HG02981 (cell line): Measurements from ENCODE around the gene NUP107.
A peak's percentile ranks its signal among the peaks of the same experiment; 100 is the strongest.
"Not testable (repeated sequence)": the region's sequence is repeated elsewhere in the genome, so short reads cannot be mapped to it uniquely, and the experiment has no call there.

ENCODE experiments used
- ATAC-seq: cut with Tn5 transposase; IDR thresholded peaks from one replicate; pipeline ENCODE4 v1.9.1; 2021; ENCODE audit warnings: mild to moderate bottlenecking, moderate library complexity; ENCODE audit not compliant: unreplicated experiment

The NUP107 gene

DNA sequence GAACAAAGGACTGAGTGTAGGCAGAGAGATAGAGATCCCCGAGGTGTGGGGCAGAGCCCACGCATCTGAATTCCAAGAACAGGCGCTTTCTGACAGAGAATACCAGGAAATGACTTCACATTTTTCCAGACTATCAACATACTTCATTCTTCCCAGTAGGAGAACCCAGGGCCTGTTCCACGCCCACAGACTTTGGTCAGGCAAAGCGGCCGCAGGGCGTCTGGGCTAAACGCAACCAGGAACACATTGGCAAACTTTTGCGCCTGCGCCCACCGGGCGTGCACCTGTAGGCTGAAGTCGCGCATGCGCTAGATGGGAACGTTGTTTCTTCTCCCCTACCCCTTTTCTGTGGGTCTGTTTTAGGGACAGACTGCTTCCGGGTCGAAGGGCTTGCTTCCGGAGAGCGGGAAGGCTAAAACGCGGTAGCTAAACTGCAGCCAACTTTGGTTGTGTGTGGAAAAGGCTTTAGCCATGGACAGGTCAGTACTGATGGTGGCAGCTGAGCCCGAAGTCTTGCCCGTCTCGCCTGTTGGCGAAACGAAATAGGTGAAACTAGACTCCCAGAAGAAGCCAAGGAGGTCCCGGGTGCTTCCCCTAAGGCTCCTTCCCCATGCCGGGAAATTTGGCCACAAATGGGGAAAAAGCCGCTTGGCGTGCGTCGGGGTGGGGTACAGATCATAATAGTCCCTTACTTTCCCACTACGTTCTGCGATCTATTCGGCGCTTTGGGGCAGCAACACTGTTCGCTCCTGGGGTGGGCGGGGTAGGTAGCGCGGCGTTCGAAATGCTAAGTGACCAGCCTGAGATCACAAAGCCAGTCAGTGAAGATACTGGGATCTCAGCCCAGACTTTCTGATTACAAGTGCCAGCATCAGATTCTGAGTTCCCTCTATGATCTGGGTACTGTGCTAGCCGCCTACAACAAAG, at the start of gene NUP107:
TSS of gene NUP107 (plus strand) at position 384 of the 927 bp plus-strand sequence. CDS start at position 472, 88 bp downstream.
- peak; percentile 95 for ATAC-seq

DNA sequence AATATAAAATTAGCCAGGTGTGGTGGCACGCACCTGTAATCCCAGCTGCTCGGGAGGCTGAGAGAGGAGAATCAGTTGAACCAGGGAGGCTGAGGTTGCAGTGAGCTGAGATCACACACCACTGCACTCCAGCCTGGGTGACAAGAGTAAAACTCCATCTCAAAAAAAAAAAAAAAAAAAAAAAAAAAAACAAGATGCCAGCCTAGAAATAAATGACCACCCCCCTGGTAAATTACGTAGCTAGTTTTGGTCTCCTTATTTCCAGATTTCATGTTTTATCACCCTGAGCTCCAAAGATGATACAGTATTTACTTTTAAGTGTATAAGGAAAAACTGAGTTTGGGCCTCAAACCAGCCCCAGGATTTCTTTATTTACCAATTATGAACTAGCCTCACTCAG, 49.3 kb upstream of the NUP107 start:
- not testable (repeated sequence) for ATAC-seq

DNA sequence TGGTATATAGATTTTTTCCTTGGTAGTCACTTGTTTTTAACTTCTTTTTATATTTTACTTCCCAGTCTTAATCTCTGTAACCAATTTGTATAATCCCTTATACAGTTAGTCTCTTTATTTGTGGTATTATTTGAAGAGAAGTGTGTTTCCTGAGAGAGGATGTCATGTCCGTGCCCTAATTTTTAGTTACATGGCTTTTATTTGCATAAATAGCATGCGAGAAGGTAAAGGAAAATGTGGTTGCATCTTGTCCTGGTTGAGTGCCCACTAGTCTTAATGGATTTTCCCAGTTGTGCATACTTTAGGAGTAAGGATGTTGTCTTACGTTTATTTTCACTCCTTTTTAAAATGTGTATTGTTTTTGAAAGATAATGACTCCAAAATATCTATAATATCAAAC, 48.6 kb upstream of the NUP107 start:
- ATAC-seq: no peak

DNA sequence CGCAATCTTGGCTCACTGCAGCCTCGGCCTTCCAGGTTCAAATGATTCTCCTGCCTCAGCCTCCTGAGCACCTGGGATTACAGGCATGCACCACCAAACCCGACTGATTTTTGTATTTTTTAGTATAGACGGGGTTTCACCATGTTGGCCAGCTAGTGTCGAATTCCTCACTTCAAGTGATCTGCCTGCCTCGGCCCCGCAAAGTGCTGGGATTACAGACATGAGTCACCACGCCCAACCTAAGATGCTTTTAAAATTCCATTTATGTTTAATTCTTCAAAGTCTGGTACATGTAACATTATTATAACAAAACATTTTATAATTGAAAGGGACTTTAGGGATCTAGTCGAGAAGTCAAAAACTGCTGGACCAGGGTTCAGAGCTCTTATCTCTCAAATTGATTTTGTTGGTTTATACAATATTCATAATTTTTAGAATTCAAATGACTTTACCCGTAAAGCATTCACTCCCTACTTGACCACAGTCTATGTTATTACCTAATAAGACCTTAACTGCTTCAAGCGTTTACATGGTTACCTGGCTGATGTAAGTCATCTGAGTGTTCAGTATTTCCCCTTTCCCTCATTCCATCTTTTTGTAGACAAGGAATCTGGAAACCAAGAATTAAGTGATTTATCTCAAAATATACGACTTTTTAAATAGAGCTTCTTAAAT, 47.9 kb upstream of the NUP107 start:
- ATAC-seq: no peak

DNA sequence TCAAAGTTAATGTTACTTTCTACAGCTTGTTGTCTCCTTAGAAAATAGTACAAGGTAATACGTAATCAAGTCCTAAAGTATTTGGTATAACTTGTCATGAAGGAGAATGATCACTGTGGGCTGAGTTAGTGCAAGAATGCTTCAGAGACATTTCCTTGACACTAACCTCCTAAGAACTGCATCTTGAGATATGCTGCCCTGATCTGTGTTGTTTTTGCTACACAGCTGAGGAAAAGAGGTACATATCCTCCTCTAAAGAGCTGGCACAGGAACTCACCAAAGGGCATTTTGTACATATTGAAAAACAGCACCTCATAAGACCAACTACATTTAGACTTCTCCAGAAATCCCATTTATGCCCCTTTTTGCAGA, 47.4 kb upstream of the NUP107 start:
- no peak for ATAC-seq

DNA sequence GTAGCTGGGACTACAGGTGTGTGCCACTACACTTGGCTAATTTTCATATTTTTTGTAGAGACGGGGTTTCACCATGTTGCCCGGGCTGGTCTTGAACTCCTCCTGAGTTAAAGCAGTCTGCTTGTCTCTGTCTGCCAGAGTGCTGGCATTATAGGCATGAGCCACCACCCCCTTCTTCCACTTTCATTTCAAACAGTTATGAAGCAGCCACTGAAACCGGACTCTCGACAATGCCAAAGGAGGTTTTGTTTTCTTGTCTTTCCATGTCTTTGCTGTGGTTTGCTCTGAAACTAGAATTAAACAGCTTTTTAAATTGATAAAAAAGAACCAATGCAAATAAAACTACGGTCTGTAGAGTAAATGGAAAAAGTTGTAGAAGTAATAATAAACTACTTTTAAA, 45.6 kb upstream of the NUP107 start:
- ATAC-seq: peak; percentile 89

DNA sequence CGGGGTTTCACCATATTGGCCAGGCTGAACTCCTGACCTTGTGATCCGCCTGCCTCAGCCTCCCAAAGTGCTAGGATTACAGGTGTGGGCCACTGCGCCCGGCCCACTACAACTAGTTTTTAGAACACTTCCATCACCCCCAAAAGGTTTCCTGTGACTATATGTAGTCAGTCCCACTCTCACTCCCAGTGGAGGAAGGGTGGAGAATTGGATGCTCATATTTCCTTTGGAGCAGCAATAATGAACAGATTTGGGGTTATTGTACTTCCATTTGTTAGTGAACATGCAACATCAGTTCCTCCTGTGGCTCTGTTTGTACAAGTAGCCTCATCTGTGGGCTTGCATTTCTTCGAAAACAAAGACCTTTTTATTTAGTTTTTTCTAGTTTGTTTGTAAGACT, 40.3 kb upstream of the NUP107 start:
- no peak for ATAC-seq

DNA sequence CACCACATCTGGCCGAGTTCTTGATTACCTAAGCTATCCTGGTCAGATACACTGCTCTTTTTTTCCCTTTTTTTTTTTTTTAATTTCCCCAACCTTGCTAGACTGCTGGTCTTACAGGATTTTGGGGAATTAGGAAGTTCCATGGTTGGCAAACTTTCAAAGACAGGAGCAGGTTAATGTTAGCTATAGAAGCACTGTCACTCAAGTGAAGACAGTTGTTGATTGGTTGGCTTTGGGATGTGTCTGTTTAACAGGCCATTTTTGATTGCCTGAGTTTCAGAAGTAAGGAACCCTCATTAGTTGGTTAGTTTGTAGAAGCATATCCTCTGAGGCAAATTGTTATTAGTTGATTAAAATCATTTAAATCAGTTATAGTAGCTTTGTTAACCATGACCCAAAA, 39.3 kb upstream of the NUP107 start:
- ATAC-seq: no peak

DNA sequence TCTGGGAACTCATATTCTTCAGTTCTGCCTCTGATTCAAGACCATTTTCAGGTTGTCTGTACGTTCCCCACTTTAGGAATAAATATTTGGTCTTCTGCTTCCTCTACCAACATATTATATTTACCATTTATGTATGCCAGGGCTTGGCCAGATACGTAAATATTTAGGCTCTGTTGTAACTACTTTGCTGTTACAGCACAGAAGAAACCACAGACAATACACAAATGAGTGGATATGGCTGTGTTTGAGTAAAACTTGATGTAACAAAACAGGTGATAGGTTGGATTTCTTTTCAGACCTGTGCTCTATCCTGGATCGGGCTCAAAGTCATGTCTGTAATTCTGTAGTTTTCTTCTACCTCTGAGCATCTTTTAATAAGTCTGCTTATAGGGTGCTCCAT, 38.6 kb upstream of the NUP107 start:
- ATAC-seq: no peak

DNA sequence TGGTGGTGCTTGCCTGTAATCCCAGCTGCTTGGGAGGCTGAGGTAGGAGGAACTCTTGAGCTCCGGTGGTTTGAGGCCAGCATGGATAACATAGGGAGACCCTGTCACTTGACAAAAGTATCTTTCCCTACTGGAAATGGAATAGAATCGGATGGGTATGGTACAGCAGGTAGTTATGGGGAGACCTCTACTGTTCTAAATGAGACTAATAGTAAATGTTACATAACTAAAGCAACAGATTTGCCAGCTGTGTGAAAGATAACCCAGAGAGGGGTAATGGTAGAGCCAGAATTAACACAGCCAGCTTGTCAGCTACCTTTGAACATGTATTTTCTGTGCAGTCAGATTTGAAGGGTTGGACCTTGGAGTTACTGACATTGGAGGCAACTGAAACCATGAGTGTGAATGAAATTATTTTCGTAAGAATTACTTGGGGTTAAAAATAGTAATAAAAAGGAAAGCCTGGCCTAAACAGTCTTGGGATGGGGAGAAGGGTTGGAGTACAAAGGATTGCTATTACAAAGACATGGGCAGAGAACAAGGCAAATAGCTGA, 21.7 kb upstream of the NUP107 start:
- ATAC-seq: no peak

DNA sequence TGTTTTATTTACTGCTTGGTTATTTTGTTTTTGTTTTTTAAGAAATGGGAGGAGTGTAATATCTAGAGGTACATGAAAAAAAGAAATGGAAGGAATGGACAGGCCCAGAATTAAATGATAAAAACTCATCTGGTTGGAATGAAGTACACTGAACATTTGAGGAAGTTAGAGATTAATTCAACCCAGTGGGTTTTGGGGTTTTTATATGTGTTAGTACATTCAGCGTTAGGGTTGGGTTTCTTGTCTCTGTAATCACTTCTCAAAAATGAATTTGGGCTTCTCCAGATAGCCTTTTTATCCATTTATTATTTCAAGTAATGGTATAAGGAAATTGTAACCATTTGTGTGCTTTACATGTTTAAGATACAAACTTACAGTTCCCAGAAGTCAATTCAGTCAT, 19.5 kb upstream of the NUP107 start:
- no peak for ATAC-seq

DNA sequence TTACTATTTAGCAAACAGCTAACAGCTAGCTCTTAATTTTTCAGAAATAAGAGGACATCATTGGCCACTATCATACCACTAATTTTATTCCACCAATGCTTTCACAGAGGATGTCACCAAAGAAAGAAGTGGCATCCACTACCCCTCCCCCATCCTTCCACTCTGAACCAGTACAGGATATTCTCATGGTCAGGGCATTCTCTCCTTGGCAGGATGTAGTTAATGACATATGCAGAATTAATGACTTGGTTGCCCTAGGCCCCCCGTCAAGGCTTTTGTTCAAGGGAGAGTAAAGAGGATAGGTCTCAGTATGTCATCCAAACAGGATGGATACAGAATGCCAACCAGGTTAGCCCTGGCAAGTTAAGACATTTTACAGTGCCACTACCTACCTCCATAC, 18.9 kb upstream of the NUP107 start:
- no peak for ATAC-seq

DNA sequence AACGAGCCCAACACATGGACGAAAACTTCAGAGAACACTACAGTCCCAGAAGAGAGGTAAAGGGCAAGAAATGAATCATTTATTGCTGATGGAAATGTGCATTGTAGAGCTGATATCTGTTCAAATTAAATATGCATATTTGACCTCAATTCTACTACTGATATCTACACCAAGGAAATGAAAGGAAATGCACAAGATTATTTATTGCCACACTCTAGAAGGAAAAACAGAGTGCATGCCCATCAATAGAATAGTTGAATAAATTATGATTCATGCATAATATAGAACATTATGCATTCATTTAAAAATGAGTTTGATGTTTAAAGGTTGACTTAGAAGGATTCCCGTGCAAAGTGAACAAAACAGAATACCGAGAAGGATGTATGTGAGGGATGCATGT, 15.6 kb upstream of the NUP107 start:
- ATAC-seq: no peak

DNA sequence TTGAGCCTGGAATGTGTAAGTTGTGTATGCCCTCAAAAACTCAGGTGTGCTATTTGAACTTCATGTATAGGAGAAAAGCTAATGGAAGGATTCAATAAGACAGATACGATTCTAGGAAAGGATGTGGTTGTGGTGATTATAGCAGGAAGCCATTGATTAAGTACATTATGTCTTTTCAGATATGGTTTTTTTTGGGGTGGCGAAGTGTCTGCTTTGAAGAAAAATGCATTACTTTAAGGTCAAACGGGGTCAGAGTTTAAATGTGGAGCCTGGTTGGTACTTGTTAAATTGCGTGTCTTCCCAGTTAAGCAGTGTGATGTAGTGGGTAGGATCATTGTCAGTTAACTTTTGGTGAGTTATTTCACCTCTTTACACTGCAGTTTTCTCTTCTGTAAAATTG, 13.0 kb upstream of the NUP107 start:
- ATAC-seq: no peak

DNA sequence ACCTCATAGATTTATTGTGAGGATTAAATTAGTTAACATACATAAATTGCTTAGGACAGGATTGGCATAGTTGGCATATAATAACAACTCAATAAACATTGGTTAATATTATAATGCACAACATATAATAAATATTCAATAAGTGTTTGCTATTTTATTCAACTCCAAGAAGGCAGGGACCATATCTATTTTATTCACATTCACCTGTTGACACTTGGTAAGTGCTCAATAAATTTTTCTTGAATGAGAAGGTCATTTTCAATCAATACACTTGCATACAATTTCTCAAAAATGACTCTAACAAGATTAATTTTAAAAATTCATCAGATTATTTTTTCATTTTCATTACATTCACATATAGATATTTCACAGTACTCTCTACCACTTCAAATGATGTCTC, 12.4 kb upstream of the NUP107 start:
- no peak for ATAC-seq

DNA sequence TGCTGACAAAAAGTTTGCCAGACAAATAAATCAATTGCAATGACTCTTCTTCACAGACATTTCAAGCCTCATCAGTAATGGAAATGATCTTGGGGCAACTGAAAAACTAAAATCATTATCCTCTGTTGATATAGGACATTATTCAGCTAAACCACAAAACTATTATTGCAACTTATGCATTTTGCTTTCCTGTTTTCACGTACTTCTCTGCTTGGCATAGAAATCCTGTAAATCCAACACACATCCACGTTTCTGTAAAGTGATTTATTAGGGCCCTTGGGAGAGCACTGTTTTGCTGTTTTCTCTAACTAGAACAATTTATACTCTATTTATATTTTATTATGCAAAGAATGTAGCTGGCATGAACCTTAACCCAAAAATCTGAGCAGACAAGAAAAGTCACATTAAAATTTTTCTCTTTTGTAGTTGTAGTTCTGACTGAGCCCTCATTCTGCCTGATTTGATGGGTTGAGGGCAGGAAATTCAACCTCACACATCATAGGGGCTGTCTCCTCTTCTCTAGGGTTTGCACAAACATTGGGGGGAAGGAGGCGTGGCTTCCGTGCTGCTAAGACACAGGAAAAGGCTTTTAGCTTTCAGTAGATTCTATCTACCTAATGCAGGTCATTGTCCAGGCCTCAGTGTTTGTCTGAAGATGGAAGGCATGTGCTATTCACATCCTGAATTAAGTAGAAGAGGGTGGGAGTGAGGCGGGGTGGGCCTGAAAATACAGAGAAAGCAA, 11.5 kb upstream of the NUP107 start:
- no peak for ATAC-seq

DNA sequence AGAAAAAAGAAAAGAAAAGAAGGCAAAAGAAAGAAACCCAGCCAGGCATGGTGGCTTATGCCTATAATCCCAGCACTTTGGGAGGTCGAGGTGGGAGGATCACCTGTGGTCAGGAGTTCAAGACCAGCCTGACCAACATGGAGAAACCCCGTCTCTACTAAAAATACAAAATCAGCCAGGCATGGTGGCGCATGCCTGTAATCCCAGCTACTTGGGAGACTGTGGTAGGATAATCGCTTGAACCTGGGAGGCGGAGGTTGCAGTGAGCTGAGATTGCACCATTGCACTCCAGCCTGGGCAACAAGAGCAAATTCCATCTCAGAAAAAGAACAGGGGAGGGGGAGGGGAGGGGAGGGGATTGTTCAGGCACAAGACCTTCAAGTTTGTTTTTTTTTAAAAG, 9.9 kb upstream of the NUP107 start:
- ATAC-seq: not testable (repeated sequence)

DNA sequence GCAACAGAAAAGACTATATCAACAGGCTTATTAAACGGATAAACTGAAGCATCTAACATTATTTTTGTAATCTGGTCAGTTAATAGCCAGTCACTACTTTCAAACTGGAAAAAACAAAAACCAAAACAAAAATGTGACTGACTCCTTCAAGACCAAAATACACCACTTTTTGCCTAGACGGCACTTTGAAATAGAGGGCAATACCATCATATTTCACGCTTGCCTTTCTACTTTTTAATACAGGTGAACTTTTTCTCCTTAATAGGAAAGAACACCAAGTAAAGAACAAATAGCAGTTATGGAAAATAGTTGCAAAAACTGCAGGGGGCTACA, 550 bp upstream of the NUP107 start:
- no peak for ATAC-seq

DNA sequence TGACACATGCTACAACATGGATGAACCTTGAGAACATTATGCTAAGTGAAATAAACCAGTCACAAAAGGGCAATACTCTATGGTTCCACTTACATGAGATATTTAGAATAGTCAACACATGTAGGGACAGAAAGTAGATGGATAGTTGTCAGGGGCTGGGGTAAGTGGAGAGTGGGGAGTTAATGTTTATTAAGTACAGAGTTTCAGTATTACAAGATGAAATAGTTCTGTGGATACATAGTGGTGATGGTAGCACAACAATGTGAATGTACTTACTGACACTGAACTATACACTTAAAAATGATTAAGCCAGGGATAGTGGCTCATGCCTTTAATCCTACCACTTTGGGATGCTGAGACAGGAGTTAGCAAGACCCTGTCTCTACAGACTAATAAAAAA, 8.7 kb downstream of the NUP107 start:
- peak; percentile 77 for ATAC-seq

DNA sequence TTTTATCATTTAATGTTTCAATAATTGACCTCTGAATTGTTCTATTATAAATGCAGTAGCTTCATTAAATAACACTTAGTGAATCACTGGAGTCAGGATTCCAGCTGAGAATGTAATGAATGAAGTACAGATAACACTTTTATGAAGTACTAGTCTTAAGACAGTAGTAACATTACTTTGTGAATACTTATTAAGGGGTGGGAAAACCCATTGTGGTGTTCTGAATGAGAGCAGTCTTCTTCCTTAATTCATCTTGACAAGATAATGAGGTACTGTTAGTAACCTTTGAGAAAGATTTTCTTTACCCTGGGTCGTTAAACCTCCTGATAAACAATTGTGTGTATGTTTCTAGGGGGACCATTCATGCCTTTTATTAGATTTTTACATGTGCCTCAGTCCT, 12.7 kb downstream of the NUP107 start:
- ATAC-seq: no peak

DNA sequence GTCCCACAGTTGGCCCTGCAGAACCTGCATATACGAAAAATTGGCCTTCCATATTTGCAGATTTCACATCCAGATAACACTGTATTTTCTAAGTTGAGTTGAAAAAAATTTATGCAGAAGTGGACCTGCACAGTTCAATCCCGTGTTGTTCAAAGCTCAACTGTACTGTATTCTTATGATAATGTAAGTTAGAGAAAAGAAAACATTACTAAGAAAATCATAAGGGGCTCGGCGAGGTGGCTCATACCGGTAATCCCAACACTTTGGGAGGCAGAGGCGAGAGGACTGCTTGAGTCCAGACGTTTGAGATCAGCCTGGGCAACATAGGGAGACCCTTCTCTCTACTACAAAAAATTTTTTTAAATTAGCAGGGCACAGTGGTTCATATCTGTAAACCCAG, 41.0 kb downstream of the NUP107 start:
- no peak for ATAC-seq
